Measurements from ENCODE around the gene ADARB1. TPM values are rescaled to one million over a fixed set of nuclear protein-coding genes. Genes with fewer than 3 reads are reported as not detected.
A peak's percentile ranks its signal among the peaks of the same experiment; 100 is the strongest.

ADARB1 gene
- total and polyA plus RNA-seq, 9 of the 15 experiments (the other 6 are each of a cell fraction or from before 2014, with no cell fraction given), result 6.7 to 16.0 (median 8.3) TPM

- no peak for TF ChIP-seq KAT7 (CRISPR knock-in tag; IDR thresholded peaks at IDR 0.05; ENCODE audit: borderline replicate concordance)
- TF ChIP-seq BMI1 (IDR thresholded peaks at IDR 0.05; ENCODE audit: low read length), result no peak
- no peak for TF ChIP-seq XRCC5 (IDR thresholded peaks at IDR 0.05; ENCODE audit: low read depth, low read length)
Measured at GRCh38 chr21:45095505-45095904, 21.1 kb downstream of the ADARB1 start (continued).

GRCh38 chr21:45096217-45096616, 21.8 kb downstream of the ADARB1 start:
- POLR2A ChIA-PET, result interaction anchor here (0.6 kb wide), 2 partner anchors 297 to 553 kb away, joined by 3 to 4 read pairs; no protein-coding TSS in a partner anchor
- Histone ChIP-seq H3K9ac (ENCODE audit: insufficient read depth in 1 of 2, low read depth in 2 of 2, low read length in 2 of 2) (peak overlapping the region in 1 of 2 experiments; percentile 75; a peak in 2 of 4 replicates), H3K36me3 (ENCODE audit: control insufficient read depth, insufficient read depth, low read length) (no peaks in the 10 kb centered on the region), H3K79me2 (ENCODE audit: control insufficient read depth, insufficient read depth, low read length) (0 out of 3 replicates have a peak, but pooled peaks cover 1% of the 10 kb centered on the region), H4K20me1 (replicated peaks; ENCODE audit: control insufficient read depth, insufficient read depth, low read length) (peaks cover 27% of the 10 kb centered on the region), H3K4me3 (no peak overlapping the region), H2AFZ (ENCODE audit: low read depth, low read length) (no peak overlapping the region), H3K4me1 (replicated peaks in 1 of 2; ENCODE audit: control insufficient read depth in 2 of 2, insufficient read depth in 2 of 2, low read length in 2 of 2) (peaks cover 6 to 12% of the 10 kb centered on the region in 2 experiments), H3K27me3 (ENCODE audit: control insufficient read depth in 2 of 2, insufficient read depth in 2 of 2, low read length in 2 of 2) (peaks cover 0 to 9% of the 10 kb centered on the region in 2 experiments; a peak in 2 of 5 replicates), H3K27ac (ENCODE audit: extremely low read depth, low read depth, low read length) (no peak overlapping the region), H3K9me1 (ENCODE audit: control insufficient read depth, insufficient read depth, low read length) (peaks cover 2% of the 10 kb centered on the region), H3K9me3 (replicated peaks; ENCODE audit: control insufficient read depth, insufficient read depth, low read depth, low read length) (no peaks in the 10 kb centered on the region), H3K4me2 (ENCODE audit: insufficient read depth, low read length) (no peak overlapping the region; the same call in 1 of the 2 replicates)
- no TSS peak for BruUV-seq (replicated peaks)
- 58% methylated on average over 5 of the region's 5 CpGs for WGBS (ENCODE audit: insufficient coverage, low coverage, missing lambda C conversion rate)
- intact Hi-C loops (cut with micrococcal nuclease), result no loop called here
- in situ Hi-C loops (cut with MboI), result no loop called here
- ATAC-seq (peak; percentile 26; the same call in 1 of the 3 replicates), FAIRE-seq (no peak), DNase-seq (ENCODE audit: extremely low read depth in 1 of 4, low spot score in 3 of 4) (no peak)
- CTCF ChIA-PET (ENCODE audit: low intra/inter-chr PET ratio), result no interaction called here
- TF ChIP-seq USF1 (CRISPR knock-in tag; IDR thresholded peaks at IDR 0.05), result peak; percentile 11; the same call in 1 of the 2 replicates
- TF ChIP-seq HOXB6 (CRISPR knock-in tag; IDR thresholded peaks at IDR 0.05; ENCODE audit: borderline replicate concordance), result no peak
- TF ChIP-seq CHD2 (IDR thresholded peaks at IDR 0.05; ENCODE audit: low read depth, low read length), result no peak
- TF ChIP-seq WHSC1 (IDR thresholded peaks at IDR 0.05; ENCODE audit: low read length), result no peak
- TF ChIP-seq ZNF444 (CRISPR knock-in tag; IDR thresholded peaks at IDR 0.05), result no peak
- no peak for TF ChIP-seq UBTF (IDR thresholded peaks at IDR 0.05; ENCODE audit: borderline replicate concordance in 1 of 2, low read depth in 2 of 2, low read length in 2 of 2)
- no peak for TF ChIP-seq SMAD3 (CRISPR knock-in tag; conservative IDR thresholded peaks at IDR 0.05)

Measured in K562 (cell line).